ENCODE results near the gene NFU1.

Gene NFU1

DNA sequence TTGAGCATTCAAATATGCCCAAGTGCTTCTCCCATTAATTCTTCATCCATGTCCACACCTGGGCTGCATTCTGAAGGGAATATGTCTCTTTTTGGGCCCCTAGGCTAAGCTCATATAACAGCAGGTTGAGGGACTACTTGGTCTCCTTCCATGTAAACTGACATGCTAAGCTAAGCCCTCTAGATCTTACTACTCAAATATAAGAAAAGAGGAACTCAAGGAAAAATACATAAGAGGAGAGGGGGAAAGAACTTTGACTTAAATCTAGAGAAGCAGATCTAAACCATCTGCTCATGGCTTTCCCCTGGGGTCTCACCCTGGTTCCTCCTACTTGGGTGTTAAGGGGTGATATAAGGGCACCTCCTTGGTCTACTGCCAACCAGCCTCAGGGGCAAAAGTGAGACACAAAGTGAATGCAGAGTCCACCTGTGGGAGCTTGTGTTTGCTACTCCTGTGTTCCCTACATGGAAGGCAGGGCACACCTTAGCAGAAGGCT is 19.8 kb upstream of the NFU1 start:
- no peaks in the 10 kb centered on the region for H3K9me3 Mint-ChIP-seq

DNA sequence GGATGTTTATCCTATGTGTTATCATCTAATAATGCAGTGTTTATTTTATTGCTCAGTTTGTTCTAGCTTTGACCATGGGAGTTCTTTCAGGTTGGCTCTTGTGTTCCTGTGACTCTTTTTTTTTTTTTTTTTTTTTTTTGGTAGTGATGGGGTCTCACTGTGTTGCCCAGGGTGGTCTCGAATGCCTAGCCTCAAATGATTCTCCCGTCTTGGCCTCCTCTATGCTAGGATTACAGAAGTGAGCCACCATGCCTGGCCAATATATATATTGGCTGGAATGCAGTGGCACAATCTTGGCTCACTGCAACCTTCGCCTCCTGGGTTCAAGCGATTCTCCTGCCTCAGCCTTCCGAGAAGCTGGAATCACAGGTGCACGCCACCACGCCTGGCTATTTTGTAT is 18.9 kb upstream of the NFU1 start:
- Mint-ChIP-seq H3K4me1 (no peaks in the 10 kb centered on the region), H3K36me3 (ENCODE audit: low read depth) (no peaks in the 10 kb centered on the region), H3K27me3 (ENCODE audit: low read depth, poor library complexity) (peaks cover 6% of the 10 kb centered on the region), H3K27ac (no peak overlapping the region), H3K9me3 (no peaks in the 10 kb centered on the region), H3K4me3 (no peak overlapping the region)
- DNase-seq: no peak
- TF ChIP-seq, protein P1, sequence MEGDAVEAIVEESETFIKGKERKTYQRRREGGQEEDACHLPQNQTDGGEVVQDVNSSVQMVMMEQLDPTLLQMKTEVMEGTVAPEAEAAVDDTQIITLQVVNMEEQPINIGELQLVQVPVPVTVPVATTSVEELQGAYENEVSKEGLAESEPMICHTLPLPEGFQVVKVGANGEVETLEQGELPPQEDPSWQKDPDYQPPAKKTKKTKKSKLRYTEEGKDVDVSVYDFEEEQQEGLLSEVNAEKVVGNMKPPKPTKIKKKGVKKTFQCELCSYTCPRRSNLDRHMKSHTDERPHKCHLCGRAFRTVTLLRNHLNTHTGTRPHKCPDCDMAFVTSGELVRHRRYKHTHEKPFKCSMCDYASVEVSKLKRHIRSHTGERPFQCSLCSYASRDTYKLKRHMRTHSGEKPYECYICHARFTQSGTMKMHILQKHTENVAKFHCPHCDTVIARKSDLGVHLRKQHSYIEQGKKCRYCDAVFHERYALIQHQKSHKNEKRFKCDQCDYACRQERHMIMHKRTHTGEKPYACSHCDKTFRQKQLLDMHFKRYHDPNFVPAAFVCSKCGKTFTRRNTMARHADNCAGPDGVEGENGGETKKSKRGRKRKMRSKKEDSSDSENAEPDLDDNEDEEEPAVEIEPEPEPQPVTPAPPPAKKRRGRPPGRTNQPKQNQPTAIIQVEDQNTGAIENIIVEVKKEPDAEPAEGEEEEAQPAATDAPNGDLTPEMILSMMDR (IDR thresholded peaks at IDR 0.05): no peak

More for the DNA sequence above, 19.8 kb upstream of the NFU1 start:
- Mint-ChIP-seq H3K27me3 (ENCODE audit: low read depth, poor library complexity) (peaks cover 6% of the 10 kb centered on the region), H3K36me3 (ENCODE audit: low read depth) (no peaks in the 10 kb centered on the region), H3K27ac (no peak overlapping the region), H3K4me1 (no peaks in the 10 kb centered on the region), H3K4me3 (no peak overlapping the region)
- no peak for DNase-seq
- TF ChIP-seq, protein P1 (IDR thresholded peaks at IDR 0.05): no peak

DNA sequence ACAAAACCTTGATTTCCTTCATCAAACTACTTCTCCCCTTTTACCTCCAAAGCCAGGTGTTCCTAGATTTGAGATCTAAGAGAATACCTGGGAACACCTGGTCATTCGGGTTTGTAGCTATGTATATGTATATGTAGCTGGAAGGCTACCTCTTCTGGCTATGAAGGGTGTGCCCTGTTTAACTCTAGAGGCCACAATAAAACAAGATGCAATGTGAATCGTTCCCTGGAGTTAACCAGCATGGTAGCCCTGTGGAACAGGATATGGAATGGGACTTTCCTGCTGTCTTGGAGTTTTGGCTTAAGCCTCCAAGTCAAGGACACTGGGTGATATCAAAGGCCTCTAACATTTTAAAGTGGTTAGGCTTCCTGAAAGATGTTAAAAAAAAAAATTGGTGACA is 17.7 kb upstream of the NFU1 start:
- Mint-ChIP-seq H3K9me3 (no peaks in the 10 kb centered on the region), H3K4me3 (no peak overlapping the region), H3K4me1 (no peaks in the 10 kb centered on the region), H3K36me3 (ENCODE audit: low read depth) (no peaks in the 10 kb centered on the region), H3K27me3 (ENCODE audit: low read depth, poor library complexity) (peaks cover 5% of the 10 kb centered on the region), H3K27ac (no peak overlapping the region)
- TF ChIP-seq, protein P1 (IDR thresholded peaks at IDR 0.05): no peak
- no peak for DNase-seq

DNA sequence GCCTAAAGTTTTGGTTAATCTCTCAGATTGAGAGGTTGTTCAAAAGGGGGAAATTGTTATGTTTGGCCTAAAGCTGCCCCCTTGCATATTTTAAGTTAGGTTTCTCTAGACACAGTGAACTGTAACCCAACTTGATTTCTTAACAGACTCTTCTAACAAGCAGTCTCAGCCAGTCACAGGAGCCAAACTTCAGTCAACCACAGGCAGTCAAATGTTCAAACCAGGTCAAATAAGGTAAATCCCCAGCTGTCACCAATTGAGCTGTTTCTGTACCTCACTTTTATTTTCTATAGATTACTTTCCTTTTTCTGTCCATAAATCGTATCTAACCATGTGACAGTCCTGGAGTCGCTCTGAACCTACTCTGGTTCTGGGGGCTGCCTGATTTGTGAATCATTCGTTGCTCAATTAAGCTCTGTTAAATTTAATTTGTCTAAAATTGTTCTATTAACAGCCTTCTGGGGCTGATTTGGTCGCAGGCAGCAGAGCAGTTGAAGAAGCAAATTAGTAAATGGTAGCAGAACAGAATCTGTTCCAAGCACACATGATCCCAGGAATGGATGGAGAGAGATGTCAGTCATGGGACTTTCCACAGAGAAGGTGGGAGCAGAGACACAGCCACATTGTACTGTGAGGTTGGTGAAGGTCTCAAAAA is 16.4 kb upstream of the NFU1 start:
- peaks cover 3% of the 10 kb centered on the region for H3K27me3 Mint-ChIP-seq (ENCODE audit: low read depth, poor library complexity)

DNA sequence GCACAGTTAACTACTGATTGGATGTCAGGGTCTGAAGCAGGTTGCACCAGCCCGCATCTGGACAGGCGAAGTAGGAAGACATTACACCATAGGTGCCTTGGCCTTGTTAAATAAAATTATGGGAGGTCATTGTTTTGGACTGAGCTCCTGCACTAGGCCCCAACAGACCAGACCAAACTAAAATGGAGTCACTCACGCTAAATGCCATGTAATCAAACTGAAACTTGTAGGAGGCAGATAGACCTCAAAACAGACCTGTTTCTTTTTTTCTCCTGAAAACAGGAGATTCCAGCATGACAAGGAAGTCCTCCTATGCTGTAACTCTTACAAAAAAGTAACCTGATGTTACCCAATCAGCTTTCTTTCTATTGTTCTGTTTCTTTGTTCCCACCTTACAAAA is 15.5 kb upstream of the NFU1 start:
- Mint-ChIP-seq H3K27me3 (ENCODE audit: low read depth, poor library complexity) (peaks cover 3% of the 10 kb centered on the region), H3K9me3 (no peaks in the 10 kb centered on the region), H3K4me1 (no peaks in the 10 kb centered on the region), H3K36me3 (ENCODE audit: low read depth) (no peaks in the 10 kb centered on the region), H3K4me3 (no peak overlapping the region), H3K27ac (no peak overlapping the region)
- DNase-seq: no peak
- TF ChIP-seq, protein P1 (IDR thresholded peaks at IDR 0.05): no peak

More for the DNA sequence above, 16.4 kb upstream of the NFU1 start:
- no peak for DNase-seq
- Mint-ChIP-seq H3K36me3 (ENCODE audit: low read depth) (no peaks in the 10 kb centered on the region), H3K27ac (peak overlapping the region; percentile 30), H3K4me3 (no peak overlapping the region), H3K9me3 (no peaks in the 10 kb centered on the region), H3K4me1 (no peaks in the 10 kb centered on the region)
- TF ChIP-seq, protein P1 (IDR thresholded peaks at IDR 0.05): no peak

Measured in nephron progenitor cell (in vitro differentiated cells).